SU-DHL-6 (cell line): ENCODE results near the gene SH2D3A.
A peak's percentile ranks its signal among the peaks of the same experiment; 100 is the strongest.

ENCODE experiments used
- H2AFZ ChIP-seq: fragments of 200-600 bp; sonication (generic); 2 replicates; pipeline ENCODE4 v1.6.1; 2014; ENCODE audit warnings: low read depth, mild to moderate bottlenecking, moderate library complexity, mixed read lengths, antibody characterized with exemption, low read length; ENCODE audit not compliant: severe bottlenecking
- H3F3A ChIP-seq: fragments of 200-600 bp; shearing (Covaris generic); 2 replicates; pipeline ENCODE4 v1.6.0; 2016; ENCODE audit warnings: antibody characterized with exemption, mild to moderate bottlenecking; ENCODE audit not compliant: insufficient read depth
- H3K27ac ChIP-seq: fragments of 200-600 bp; sonication (generic); 2 replicates; pipeline ENCODE4 v1.5.1; 2016; ENCODE audit warnings: low read depth, mild to moderate bottlenecking, low read length, moderate library complexity, mixed read lengths
- H3K27me3 ChIP-seq: fragments of 200-600 bp; sonication (generic), shearing (Covaris generic); 2 replicates; pipeline ENCODE4 v1.6.0; 2014; ENCODE audit warnings: mild to moderate bottlenecking, low read length
- H3K36me3 ChIP-seq: fragments of 200-600 bp; sonication (generic); 2 replicates; pipeline ENCODE4 v1.6.1; 2014; ENCODE audit warnings: mild to moderate bottlenecking, low read length, mixed read lengths
- H3K4me2 ChIP-seq: fragments of 300-600, 200-600 bp; shearing (Covaris generic), sonication (generic); 2 replicates; pipeline ENCODE4 v1.6.0; 2014; ENCODE audit warnings: low read length, low read depth, mild to moderate bottlenecking; ENCODE audit not compliant: poor library complexity, severe bottlenecking
- H3K4me3 ChIP-seq: fragments of 200-600 bp; sonication (generic); 2 replicates; pipeline ENCODE4 v1.5.1; 2014; ENCODE audit warnings: antibody characterized with exemption, low read length, mild to moderate bottlenecking, mixed read lengths; ENCODE audit not compliant: insufficient read depth, poor library complexity, severe bottlenecking
- H3K79me2 ChIP-seq: fragments of 200-600 bp; sonication (generic); 2 replicates; pipeline ENCODE4 v1.6.1; 2014; ENCODE audit warnings: mild to moderate bottlenecking, low read length, moderate library complexity; ENCODE audit not compliant: insufficient read depth
- H3K9ac ChIP-seq: fragments of 200-600 bp; sonication (generic); 2 replicates; pipeline ENCODE4 v1.7.0; 2014; ENCODE audit warnings: mild to moderate bottlenecking, low read length
- H3K9me2 ChIP-seq: fragments of 200-600 bp; sonication (generic); replicated peaks from 2 replicates; pipeline ENCODE4 v1.6.1; 2014; ENCODE audit warnings: low read length; ENCODE audit not compliant: insufficient read depth
- H3K9me3 ChIP-seq: fragments of 200-600 bp; sonication (generic); 2 replicates; pipeline ENCODE4 v1.6.1; 2014; ENCODE audit warnings: low read length, mixed read lengths; ENCODE audit not compliant: insufficient read depth
- H4K20me1 ChIP-seq: fragments of 200-600 bp; sonication (generic); 2 replicates; pipeline ENCODE4 v1.6.1; 2014; ENCODE audit warnings: low read depth, mild to moderate bottlenecking, antibody characterized with exemption, low read length, moderate library complexity, mixed read lengths
- CTCF ChIP-seq: fragments of 200-600 bp; sonication (generic); IDR thresholded peaks from one replicate; pipeline ENCODE4 v1.5.1; 2017; ENCODE audit warnings: antibody characterized with exemption, mild to moderate bottlenecking, low read length, moderate library complexity; ENCODE audit not compliant: insufficient read depth, poor library complexity, severe bottlenecking
- EZH2phosphoT487 ChIP-seq: fragments of 200-600 bp; sonication (generic), shearing (Covaris generic); conservative IDR thresholded peaks from 2 replicates; pipeline ENCODE4 v1.6.1; 2018; ENCODE audit warnings: mild to moderate bottlenecking, antibody characterized with exemption, low read length, moderate library complexity, mixed read lengths

The SH2D3A gene

GRCh38 chr19:6806488-6806887 lies 39.3 kb upstream of the SH2D3A start:
- Histone ChIP-seq H4K20me1 (no peaks in the 10 kb centered on the region), H3K27ac (no peak overlapping the region), H3K4me3 (no peak overlapping the region), H3K36me3 (0 out of 2 replicates have a peak, but pooled peaks cover 4% of the 10 kb centered on the region), H3K9ac (no peak overlapping the region), H3K4me2 (no peak overlapping the region), H3F3A (peaks cover 19% of the 10 kb centered on the region), H3K9me3 (no peaks in the 10 kb centered on the region), H3K9me2 (no peaks in the 10 kb centered on the region), H3K79me2 (peaks cover 74% of the 10 kb centered on the region), H2AFZ (no peak overlapping the region), H3K27me3 (no peaks in the 10 kb centered on the region)
- TF ChIP-seq EZH2phosphoT487 (no peak), CTCF (no peak)

GRCh38 chr19:6803036-6803404 lies 35.8 kb upstream of the SH2D3A start:
- Histone ChIP-seq H2AFZ (no peak overlapping the region), H3K4me3 (peak overlapping the region; percentile 30), H3K4me2 (peak overlapping the region; percentile 68), H3K9ac (peak overlapping the region; percentile 57), H3K79me2 (peaks cover 69% of the 10 kb centered on the region), H3F3A (peaks cover 35% of the 10 kb centered on the region), H3K9me3 (no peaks in the 10 kb centered on the region), H3K27me3 (no peaks in the 10 kb centered on the region), H4K20me1 (no peaks in the 10 kb centered on the region), H3K36me3 (no peaks in the 10 kb centered on the region), H3K27ac (peak overlapping the region; percentile 93), H3K9me2 (no peaks in the 10 kb centered on the region)
- TF ChIP-seq EZH2phosphoT487 (no peak), CTCF (no peak)

- peak overlapping the region; percentile 30 for H3K4me3 ChIP-seq
- peak overlapping the region; percentile 68 for H3K4me2 ChIP-seq
Measured at GRCh38 chr19:6802336-6803035, 35.3 kb upstream of the SH2D3A start.

More at GRCh38 chr19:6802336-6803035, 35.3 kb upstream of the SH2D3A start:
- no peaks in the 10 kb centered on the region for H4K20me1 ChIP-seq
- TF ChIP-seq EZH2phosphoT487 (no peak), CTCF (peak; percentile 42)
- H3K9ac ChIP-seq = peak overlapping the region; percentile 57
- H3K9me2 ChIP-seq = no peaks in the 10 kb centered on the region
- peak overlapping the region; percentile 93 for H3K27ac ChIP-seq
- H3K27me3 ChIP-seq = no peaks in the 10 kb centered on the region
- no peaks in the 10 kb centered on the region for H3K36me3 ChIP-seq
- no peaks in the 10 kb centered on the region for H3K9me3 ChIP-seq
- no peak overlapping the region for H2AFZ ChIP-seq
- H3F3A ChIP-seq = peaks cover 35% of the 10 kb centered on the region
- peaks cover 71% of the 10 kb centered on the region for H3K79me2 ChIP-seq
